ENCODE data around the gene SLC15A1.

The SLC15A1 gene

DNA sequence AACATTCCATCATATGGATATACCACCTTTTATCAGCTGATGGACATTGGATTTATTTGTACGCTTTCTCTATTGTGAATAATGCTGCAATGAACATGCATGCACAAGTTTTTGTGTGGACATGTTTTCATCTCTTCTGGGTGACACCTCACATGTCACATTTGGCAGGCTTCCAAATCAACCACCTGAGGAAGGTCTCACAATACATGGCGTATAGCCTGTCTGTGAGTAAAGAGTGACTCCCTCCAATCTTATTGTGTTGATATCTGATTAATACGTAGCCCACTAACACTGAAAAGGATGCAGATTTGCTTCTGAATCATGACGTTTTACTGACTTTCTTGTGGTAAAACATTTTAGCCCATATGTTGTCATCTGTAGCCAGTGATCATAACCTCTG is 61.1 kb downstream of the SLC15A1 start:
- DNase-seq: no peak

DNA sequence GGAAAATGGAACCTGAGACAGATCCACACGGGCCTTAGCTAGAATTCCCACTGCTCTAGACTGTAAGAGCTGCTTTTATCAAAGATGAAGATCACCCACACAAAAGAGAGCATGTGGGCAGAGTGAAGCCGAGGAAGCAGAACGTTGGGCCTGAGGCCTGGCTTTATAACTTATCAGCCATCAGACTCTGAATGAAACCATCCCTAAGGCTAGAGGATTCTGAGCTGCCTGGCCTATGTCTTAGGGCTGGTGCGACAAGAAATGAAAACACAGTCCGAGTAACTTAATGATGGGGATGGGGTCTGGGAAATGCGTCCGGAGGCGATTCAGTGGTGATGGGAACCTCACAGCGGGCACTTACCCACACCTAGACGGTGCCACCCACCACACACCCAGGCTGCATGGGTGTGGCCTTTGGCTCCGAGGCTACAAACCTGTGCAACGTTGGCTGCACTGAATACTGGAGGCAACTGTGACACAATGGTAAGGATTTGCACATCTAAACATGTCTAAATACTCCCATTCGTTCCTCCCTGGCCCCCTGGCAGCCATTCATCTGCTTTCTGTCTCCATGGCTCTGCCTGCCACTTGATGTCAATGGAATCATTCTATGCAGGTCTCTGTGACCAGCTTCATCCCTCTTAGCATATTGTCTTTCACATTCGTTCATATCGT is 62.0 kb downstream of the SLC15A1 start:
- no peak for DNase-seq

DNA sequence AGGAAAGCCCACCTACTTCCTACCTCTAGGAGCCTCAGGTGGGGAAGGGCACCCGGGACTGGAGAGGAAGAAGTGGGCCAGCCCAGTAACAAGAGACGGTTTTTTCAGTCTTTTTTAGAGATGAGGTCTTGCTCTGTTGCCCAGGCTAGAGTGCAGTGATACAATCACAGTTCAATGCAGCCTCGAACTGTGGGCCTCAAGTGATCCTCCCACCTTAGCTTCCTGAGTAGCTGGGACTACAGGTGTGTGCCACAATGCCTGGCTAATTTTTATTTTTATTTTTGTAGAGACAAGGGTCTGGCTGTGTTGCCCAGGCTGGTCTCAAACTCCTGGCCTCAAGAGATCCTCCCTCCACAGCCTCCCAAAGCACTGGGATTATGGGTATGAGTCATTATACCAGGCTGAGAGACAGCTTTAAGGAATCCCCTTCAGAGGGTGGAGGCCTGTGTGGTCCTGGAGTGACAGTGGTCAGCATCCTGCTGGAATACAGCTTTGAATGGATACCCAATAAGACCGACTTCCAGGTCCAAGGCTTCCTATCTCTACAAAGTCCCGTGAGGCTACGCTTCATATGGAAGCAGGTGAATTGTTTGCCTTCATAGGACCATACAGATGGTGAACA is 63.0 kb downstream of the SLC15A1 start:
- no peak for DNase-seq

DNA sequence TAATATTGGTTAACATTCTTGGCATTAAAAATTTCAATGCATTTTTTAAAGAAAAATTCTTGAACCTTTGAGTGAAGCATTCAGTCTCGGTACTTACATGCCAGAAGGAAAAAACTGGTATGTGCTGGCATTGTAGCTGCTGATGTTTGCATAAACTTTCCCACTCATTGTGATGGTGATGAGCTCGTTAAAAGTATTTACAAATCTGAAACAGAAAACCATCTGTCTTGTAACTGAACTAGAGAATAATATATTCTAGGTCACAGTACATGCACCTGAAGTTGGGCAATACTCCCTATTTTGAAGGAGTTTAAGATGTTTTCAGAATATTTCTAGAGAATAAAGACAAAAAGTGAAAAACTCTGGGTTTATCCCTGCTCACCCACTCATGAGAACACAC is 64.1 kb downstream of the SLC15A1 start:
- DNase-seq: no peak

- DNase-seq: no peak
Measured at GRCh38 chr13:98687319-98687718, 65.2 kb downstream of the SLC15A1 start.

GRCh38 chr13:98686270-98686669 is 66.2 kb downstream of the SLC15A1 start:
- no peak for DNase-seq

GRCh38 chr13:98685146-98685545 is 67.3 kb downstream of the SLC15A1 start:
- no peak for DNase-seq

DNA sequence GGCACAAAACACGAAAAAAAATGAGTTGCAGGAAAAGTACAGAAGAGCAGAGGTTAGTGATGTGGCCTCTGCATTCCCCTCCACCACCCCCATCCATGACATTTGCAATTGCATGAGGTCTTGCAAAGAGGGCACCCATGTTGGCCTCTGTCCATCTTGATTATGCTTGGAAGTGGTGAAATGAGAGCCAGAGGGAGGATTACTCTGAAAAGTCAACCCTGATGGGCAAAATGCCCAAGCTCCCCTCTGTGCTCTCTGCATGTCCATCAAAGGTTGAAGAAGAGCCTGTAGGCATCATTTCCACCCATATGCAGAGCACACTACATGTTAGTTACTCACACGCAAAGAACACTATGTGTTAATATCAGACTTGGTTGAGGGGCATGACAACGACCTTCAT is 71.4 kb downstream of the SLC15A1 start:
- no peak for DNase-seq

DNA sequence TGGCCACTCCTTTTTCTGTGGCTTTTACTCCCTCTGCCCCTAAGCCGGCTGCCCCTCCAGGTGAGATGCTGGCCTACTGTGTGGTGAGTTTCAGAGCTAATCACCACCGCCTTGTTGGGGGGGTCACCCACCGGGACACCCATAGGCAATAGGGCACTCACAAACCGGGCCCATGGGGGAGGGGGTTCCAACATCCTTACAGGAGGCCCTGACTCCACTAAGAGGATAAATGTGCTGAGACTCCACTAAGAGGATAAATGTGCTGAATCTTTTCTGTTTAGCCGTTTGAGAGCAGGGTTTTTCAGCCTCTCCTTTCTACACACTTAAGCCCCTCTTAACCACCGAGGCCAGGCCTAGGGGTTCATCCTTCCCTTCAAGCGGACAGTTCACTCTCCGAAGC is 73.7 kb downstream of the SLC15A1 start:
- DNase-seq: no peak

GRCh38 chr13:98677398-98677797 is 75.1 kb downstream of the SLC15A1 start:
- no peak for DNase-seq

DNA sequence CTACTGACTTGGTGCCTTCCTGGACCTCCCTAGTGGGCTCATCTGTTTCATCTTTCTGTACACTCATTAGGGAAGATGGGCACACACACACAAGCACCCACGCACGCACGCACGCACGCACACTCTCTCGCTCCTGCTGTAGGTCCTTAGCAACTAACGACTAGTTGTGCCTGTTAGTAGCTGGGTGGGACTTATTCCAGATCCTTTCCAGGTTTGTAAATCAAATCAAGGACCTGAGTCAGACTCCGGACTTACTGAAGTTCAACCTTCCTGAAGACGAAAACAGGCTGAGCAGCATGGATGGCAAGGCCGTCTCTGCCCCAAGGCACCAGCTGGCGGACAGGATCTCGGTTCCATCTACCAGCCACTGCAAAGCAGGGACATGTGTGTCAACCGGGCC is 76.2 kb downstream of the SLC15A1 start:
- DNase-seq: no peak

GRCh38 chr13:98675837-98676236 is 76.6 kb downstream of the SLC15A1 start:
- DNase-seq: no peak

GRCh38 chr13:98675066-98675465 is 77.4 kb downstream of the SLC15A1 start:
- DNase-seq: no peak

- DNase-seq: peak; percentile 76 to 81 (median 77)
Measured at GRCh38 chr13:98672947-98673613, 79.4 kb downstream of the SLC15A1 start.

DNA sequence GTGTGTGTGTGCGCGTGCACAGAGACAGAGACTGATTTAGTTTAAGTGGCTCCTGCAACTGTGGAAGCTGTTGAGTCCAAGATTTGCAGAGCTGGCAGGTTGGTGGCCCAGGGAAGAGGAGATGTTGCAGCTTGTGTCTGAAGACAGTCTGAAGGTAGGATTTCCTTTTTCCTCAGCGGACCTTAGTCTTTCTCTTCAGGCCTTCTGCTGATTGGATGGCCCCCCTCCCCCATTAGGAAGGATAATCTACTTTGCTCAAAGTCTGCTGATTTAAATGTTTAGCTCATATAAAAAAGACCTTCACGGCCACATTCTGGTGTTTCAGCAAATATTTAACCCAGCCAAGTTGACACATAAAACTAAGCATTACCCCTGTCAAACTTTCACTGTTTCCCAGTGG is 84.3 kb downstream of the SLC15A1 start:
- DNase-seq: no peak

DNA sequence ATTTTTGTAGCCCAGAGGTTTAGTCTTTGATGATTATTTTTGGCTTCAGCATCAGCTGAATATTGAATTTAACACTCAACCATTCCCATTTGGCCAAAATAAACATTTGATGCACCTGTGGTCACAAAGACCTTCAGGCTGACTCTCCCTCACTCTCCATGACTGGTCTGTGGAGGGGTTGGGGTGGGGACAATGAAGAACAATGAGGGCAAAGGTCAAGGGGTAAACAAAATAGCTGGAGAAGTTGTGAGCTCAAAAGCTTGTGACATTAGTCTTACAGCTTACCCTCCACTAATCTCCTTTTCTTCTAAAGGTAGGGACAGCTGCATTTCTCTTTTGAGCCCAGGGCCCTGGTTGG is 86.9 kb downstream of the SLC15A1 start:
- no peak for DNase-seq

DNA sequence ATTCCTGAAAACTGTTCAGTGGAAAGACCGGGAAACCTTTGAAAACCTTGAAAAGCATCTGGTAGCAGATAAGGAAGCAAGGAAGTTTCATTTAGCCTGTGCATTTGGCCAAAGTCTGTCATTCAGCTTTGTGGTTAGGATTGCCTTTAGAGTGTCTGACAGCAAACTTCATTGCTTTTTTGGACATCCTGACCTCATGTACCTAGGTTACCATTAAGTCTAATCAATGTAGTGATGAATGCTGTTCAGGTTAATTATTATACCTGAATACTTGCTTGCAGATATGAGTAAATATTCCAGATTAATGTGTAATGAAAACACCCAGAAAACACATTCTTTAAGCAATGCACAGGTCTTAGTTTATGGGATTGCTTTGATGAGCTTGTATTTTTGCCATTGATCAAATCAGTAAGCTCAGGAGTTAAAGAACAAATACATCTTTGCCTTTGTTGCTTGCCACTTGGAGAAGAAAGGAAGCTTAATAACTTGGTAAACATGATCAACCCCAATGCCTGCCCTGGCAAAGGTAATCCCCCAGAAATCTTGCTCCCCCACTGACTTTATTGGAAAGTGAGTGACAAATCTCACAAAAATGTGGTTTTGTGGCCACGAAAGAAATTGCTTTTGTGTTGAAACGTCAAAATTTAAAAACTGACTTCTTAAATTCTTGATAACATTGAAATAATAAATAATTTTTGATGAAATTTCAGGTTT is 87.4 kb downstream of the SLC15A1 start:
- no peak for DNase-seq

GRCh38 chr13:98664510-98664909 is 88.0 kb downstream of the SLC15A1 start:
- no peak for DNase-seq

GRCh38 chr13:98664047-98664446 is 88.4 kb downstream of the SLC15A1 start:
- peak in 1 of 3 donors; percentile 33 for DNase-seq

DNA sequence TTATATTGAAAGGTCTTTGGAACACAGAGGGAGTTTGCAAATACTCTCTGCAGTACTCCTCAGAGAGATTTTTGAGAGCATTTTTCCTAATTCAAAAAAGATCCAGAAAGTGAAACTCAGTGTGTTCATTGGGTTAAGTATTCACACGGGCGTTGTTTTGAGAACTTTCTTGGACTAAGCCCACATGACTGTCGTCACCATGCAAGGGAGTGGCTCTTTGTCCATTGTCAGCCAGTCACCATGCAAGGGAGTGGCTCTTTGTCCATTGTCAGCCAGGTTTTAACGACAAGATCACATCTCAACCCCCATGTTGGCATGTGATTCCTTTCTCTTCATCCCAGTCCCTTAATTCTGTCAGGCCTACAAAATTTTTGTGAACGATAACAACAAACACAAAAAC is 94.3 kb downstream of the SLC15A1 start:
- no peak for DNase-seq

GRCh38 chr13:98657506-98658085 is 94.9 kb downstream of the SLC15A1 start:
- no peak for DNase-seq

GRCh38 chr13:98656223-98656622 is 96.2 kb downstream of the SLC15A1 start:
- no peak for DNase-seq

- peak; percentile 78 to 84 (median 84) for DNase-seq
Measured at GRCh38 chr13:98653463-98653985, 98.9 kb downstream of the SLC15A1 start.

Data from suppressor macrophage treated with lipopolysaccharide for 1 hour (primary cell).